Colonic mucosa (tissue), 4 donors: ENCODE measurements around the gene SLC2A4RG. TPM values are rescaled to one million over a fixed set of nuclear protein-coding genes. Genes with fewer than 3 reads are reported as not detected.
"Not testable (repeated sequence)": the region's sequence is repeated elsewhere in the genome, so short reads cannot be mapped to it uniquely, and the experiment has no call there.

Experiments used
- DNase-seq: peaks from one replicate; pipeline ENCODE4 v3.0.0-alpha.2; 2020
- H3K27ac ChIP-seq: fragments of 200-600 bp; one replicate; pipeline ENCODE4 v1.8.0; 2021
- H3K27me3 ChIP-seq: fragments of 200-600 bp; one replicate; pipeline ENCODE4 v1.8.0; 2021
- H3K36me3 ChIP-seq: fragments of 200-600 bp; one replicate; pipeline ENCODE4 v1.8.0; 2021
- H3K4me1 ChIP-seq: fragments of 200-600 bp; one replicate; pipeline ENCODE4 v1.8.0; 2021; ENCODE audit warnings: mild to moderate bottlenecking
- H3K4me3 ChIP-seq: fragments of 200-600 bp; one replicate; pipeline ENCODE4 v1.8.0; 2021
- H3K9ac ChIP-seq, 2 donors: one replicate each; pipeline ENCODE4 v1.7.0; 2013; ENCODE audit warnings: control low read depth in 2 of 2, low read depth in 2 of 2, low read length in 2 of 2
- H3K9me3 ChIP-seq: fragments of 200-600 bp; one replicate; pipeline ENCODE4 v1.8.0; 2021
- intact Hi-C: fragments of 100-400 bp; cut with DNase I; formaldehyde crosslinking; loops from one replicate; pipeline ENCODE4 v1.14.1; 2022
- total RNA-seq, 2 donors: library from RNA; stranded (reverse); fragmentation: NEBNext Ultra II Directional in 1 of 2; extraction: Animal tissue kit (Norgen Biotek cat#: 25700) in 1 of 2; gene quantifications; one replicate each; pipeline ENCODE4 v1.2.1, GENCODE V29; 2021
- TF ChIP-seq, protein P1 (sequence below): fragments of 200-600 bp; IDR thresholded peaks from one replicate; pipeline ENCODE4 v1.8.0; 2022; ENCODE audit warnings: antibody characterized with exemption, mild to moderate bottlenecking
- donor health status: healthy.
- donor health status: DM: no; HTN: no; CAD: no.
- donor health status: DM: no; HTN: no; CAD: no.

Gene SLC2A4RG
- total RNA-seq, 2 donors from 2014 or later = 44.3 to 75.3 TPM

GRCh38 chr20:63711085-63711645 lies 28.4 kb upstream of the SLC2A4RG start:
- no peaks in the 10 kb centered on the region for H3K9me3 ChIP-seq
- no peak overlapping the region for H3K27ac ChIP-seq
- intact Hi-C loops = no loop called here
- H3K4me1 ChIP-seq = peaks cover 16% of the 10 kb centered on the region
- no peak overlapping the region for H3K9ac ChIP-seq
- DNase-seq = no peak
- H3K27me3 ChIP-seq = no peaks in the 10 kb centered on the region
- TF ChIP-seq, protein P1, sequence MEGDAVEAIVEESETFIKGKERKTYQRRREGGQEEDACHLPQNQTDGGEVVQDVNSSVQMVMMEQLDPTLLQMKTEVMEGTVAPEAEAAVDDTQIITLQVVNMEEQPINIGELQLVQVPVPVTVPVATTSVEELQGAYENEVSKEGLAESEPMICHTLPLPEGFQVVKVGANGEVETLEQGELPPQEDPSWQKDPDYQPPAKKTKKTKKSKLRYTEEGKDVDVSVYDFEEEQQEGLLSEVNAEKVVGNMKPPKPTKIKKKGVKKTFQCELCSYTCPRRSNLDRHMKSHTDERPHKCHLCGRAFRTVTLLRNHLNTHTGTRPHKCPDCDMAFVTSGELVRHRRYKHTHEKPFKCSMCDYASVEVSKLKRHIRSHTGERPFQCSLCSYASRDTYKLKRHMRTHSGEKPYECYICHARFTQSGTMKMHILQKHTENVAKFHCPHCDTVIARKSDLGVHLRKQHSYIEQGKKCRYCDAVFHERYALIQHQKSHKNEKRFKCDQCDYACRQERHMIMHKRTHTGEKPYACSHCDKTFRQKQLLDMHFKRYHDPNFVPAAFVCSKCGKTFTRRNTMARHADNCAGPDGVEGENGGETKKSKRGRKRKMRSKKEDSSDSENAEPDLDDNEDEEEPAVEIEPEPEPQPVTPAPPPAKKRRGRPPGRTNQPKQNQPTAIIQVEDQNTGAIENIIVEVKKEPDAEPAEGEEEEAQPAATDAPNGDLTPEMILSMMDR = no peak
- no peaks in the 10 kb centered on the region for H3K36me3 ChIP-seq
- no peak overlapping the region for H3K4me3 ChIP-seq

DNA sequence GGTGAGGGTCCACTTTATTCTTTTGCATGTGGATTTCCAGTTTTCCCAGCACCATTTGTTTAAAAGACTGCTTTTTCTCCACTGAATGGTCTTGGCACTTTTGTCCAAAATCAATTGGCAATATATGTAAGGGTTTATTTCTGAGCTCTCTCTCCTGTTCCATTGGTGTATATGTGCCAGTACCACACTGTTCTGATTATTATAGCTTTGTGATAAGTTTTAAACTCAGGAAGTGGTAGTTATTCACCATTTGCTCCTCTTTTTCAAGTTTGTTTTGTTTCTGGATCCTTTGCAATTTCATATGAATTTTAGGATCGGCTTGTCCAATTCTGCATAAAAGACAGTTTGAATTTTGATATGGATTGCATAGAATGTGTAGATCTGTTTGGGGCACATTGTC lies 27.4 kb upstream of the SLC2A4RG start:
- Histone ChIP-seq H3K4me1 (peaks cover 10% of the 10 kb centered on the region), H3K9ac (no peak overlapping the region), H3K36me3 (no peaks in the 10 kb centered on the region), H3K4me3 (no peak overlapping the region), H3K27me3 (no peaks in the 10 kb centered on the region), H3K9me3 (no peaks in the 10 kb centered on the region), H3K27ac (no peak overlapping the region)
- intact Hi-C loops = no loop called here
- no peak for DNase-seq
- TF ChIP-seq, protein P1 = no peak

- TF ChIP-seq, protein P1 = no peak
- H3K36me3 ChIP-seq = no peaks in the 10 kb centered on the region
- no peaks in the 10 kb centered on the region for H3K4me1 ChIP-seq
- intact Hi-C loops = no loop called here
- DNase-seq = no peak
- no peak overlapping the region for H3K9ac ChIP-seq
- no peaks in the 10 kb centered on the region for H3K27me3 ChIP-seq
- H3K4me3 ChIP-seq = no peak overlapping the region
- no peak overlapping the region for H3K27ac ChIP-seq
- no peaks in the 10 kb centered on the region for H3K9me3 ChIP-seq
Measured at GRCh38 chr20:63714858-63715257, 24.7 kb upstream of the SLC2A4RG start.

- H3K4me3 ChIP-seq = no peak overlapping the region
- H3K27ac ChIP-seq = no peak overlapping the region
- TF ChIP-seq, protein P1 = no peak
- no peak for DNase-seq
- H3K27me3 ChIP-seq = no peaks in the 10 kb centered on the region
- no peaks in the 10 kb centered on the region for H3K4me1 ChIP-seq
- no peaks in the 10 kb centered on the region for H3K9me3 ChIP-seq
- no peak overlapping the region for H3K9ac ChIP-seq
- no peaks in the 10 kb centered on the region for H3K36me3 ChIP-seq
- intact Hi-C loops = no loop called here
Measured at GRCh38 chr20:63718996-63719395, 20.6 kb upstream of the SLC2A4RG start.

- H3K4me1 ChIP-seq, DNase-seq, H3K4me3 ChIP-seq, H3K27me3 ChIP-seq, H3K36me3 ChIP-seq, intact Hi-C loops, H3K9me3 ChIP-seq, H3K9ac ChIP-seq, H3K27ac ChIP-seq: not testable (repeated sequence)
Measured at GRCh38 chr20:63722967-63723622, 16.5 kb upstream of the SLC2A4RG start.

GRCh38 chr20:63730189-63730733 lies 9.3 kb upstream of the SLC2A4RG start:
- DNase-seq, H3K4me1 ChIP-seq, H3K36me3 ChIP-seq, H3K4me3 ChIP-seq, H3K27me3 ChIP-seq, H3K9me3 ChIP-seq, H3K27ac ChIP-seq, H3K9ac ChIP-seq, intact Hi-C loops: not testable (repeated sequence)
